Activated CD8-positive, alpha-beta memory T cell treated with anti-CD3 and anti-CD28 coated beads, Interleukin-2, amount 50 U/mL, for 1 hour (primary cell): Measurements from ENCODE around the gene NPDC1.
A peak's percentile ranks its signal among the peaks of the same experiment; 100 is the strongest.
"Not testable (repeated sequence)": the region's sequence is repeated elsewhere in the genome, so short reads cannot be mapped to it uniquely, and the experiment has no call there.

Experiments
- DNase-seq: peaks from one replicate; pipeline ENCODE4 v3.0.0-alpha.2; 2020; ENCODE audit errors: extremely low read depth

The NPDC1 gene

GRCh38 chr9:137040568-137040967 is 5.4 kb downstream of the NPDC1 start:
- DNase-seq: no peak

GRCh38 chr9:137039611-137040366 is 6.2 kb downstream of the NPDC1 start:
- DNase-seq: no peak

- DNase-seq: no peak
Measured at GRCh38 chr9:137038916-137039315, 7.1 kb downstream of the NPDC1 start.

GRCh38 chr9:137037483-137037882 is 8.5 kb downstream of the NPDC1 start:
- no peak for DNase-seq

- no peak for DNase-seq
Measured at GRCh38 chr9:137037035-137037434, 8.9 kb downstream of the NPDC1 start.

GRCh38 chr9:137035937-137036336 is 10.0 kb downstream of the NPDC1 start:
- DNase-seq: no peak

- no peak for DNase-seq
Measured at GRCh38 chr9:137035507-137035834, 10.5 kb downstream of the NPDC1 start.

GRCh38 chr9:137034709-137035506 is 11.1 kb downstream of the NPDC1 start:
- DNase-seq: peak; percentile 76

GRCh38 chr9:137034039-137034708 is 11.8 kb downstream of the NPDC1 start:
- DNase-seq: no peak

- DNase-seq: not testable (repeated sequence)
Measured at GRCh38 chr9:137033481-137033880, 12.5 kb downstream of the NPDC1 start.

- DNase-seq: no peak
Measured at GRCh38 chr9:137032858-137033257, 13.1 kb downstream of the NPDC1 start.

GRCh38 chr9:137031904-137032640 is 13.9 kb downstream of the NPDC1 start, which contains the start of gene FUT7:
TSS of gene FUT7 (minus strand) at chr9:137032088. CDS start at chr9:137031991, 97 bp downstream.
- no peak for DNase-seq

GRCh38 chr9:137030538-137031527 is 15.1 kb downstream of the NPDC1 start:
- no peak for DNase-seq

GRCh38 chr9:137030006-137030405 is 16.0 kb downstream of the NPDC1 start:
- DNase-seq: no peak

GRCh38 chr9:137029058-137029936 is 16.7 kb downstream of the NPDC1 start:
- no peak for DNase-seq

GRCh38 chr9:137028263-137029057 is 17.5 kb downstream of the NPDC1 start:
- DNase-seq: no peak

GRCh38 chr9:137027369-137028262 is 18.4 kb downstream of the NPDC1 start, which contains the start of gene ABCA2:
TSS of gene ABCA2 (minus strand) at chr9:137028237. CDS start at chr9:137028140, 97 bp downstream.
- no peak for DNase-seq

- no peak for DNase-seq
Measured at GRCh38 chr9:137026828-137027227, 19.1 kb downstream of the NPDC1 start.
